RPMI8226 (cell line): ENCODE results near the gene IL6R.

Source experiments
- DNase-seq: peaks from one replicate; pipeline ENCODE4 v3.0.0-alpha.2; 2015

The IL6R gene

GRCh38 chr1:154427173-154428139 is 22.3 kb downstream of the IL6R start:
- peak; percentile 72 for DNase-seq

GRCh38 chr1:154429118-154429517 is 24.0 kb downstream of the IL6R start:
- DNase-seq = no peak

GRCh38 chr1:154429841-154430611 is 24.9 kb downstream of the IL6R start:
- no peak for DNase-seq

GRCh38 chr1:154430903-154431302 is 25.8 kb downstream of the IL6R start:
- no peak for DNase-seq

- no peak for DNase-seq
Observed at GRCh38 chr1:154431586-154432373, 26.6 kb downstream of the IL6R start.

- no peak for DNase-seq
Observed at GRCh38 chr1:154433161-154433764, 28.1 kb downstream of the IL6R start.

GRCh38 chr1:154434346-154435085 is 29.4 kb downstream of the IL6R start:
- no peak for DNase-seq

- no peak for DNase-seq
Observed at GRCh38 chr1:154435599-154436200, 30.6 kb downstream of the IL6R start.

GRCh38 chr1:154436433-154436832 is 31.3 kb downstream of the IL6R start:
- no peak for DNase-seq

GRCh38 chr1:154440036-154440804 is 35.1 kb downstream of the IL6R start:
- DNase-seq = no peak

- DNase-seq = no peak
Observed at GRCh38 chr1:154441241-154441888, 36.2 kb downstream of the IL6R start.

GRCh38 chr1:154442006-154442740 is 37.0 kb downstream of the IL6R start:
- no peak for DNase-seq

- DNase-seq = no peak
Observed at GRCh38 chr1:154443274-154444013, 38.3 kb downstream of the IL6R start.

GRCh38 chr1:154445040-154445472 is 39.9 kb downstream of the IL6R start:
- no peak for DNase-seq

- DNase-seq = no peak
Observed at GRCh38 chr1:154446292-154446691, 41.1 kb downstream of the IL6R start.

- no peak for DNase-seq
Observed at GRCh38 chr1:154446789-154447188, 41.6 kb downstream of the IL6R start.

- DNase-seq = no peak
Observed at GRCh38 chr1:154448331-154448811, 43.2 kb downstream of the IL6R start.

- no peak for DNase-seq
Observed at GRCh38 chr1:154453161-154453560, 48.0 kb downstream of the IL6R start.
